T follicular helper cell (primary cell): ENCODE data around the gene ELP4.
"Not testable (repeated sequence)": the region's sequence is repeated elsewhere in the genome, so short reads cannot be mapped to it uniquely, and the experiment has no call there.

Source experiments
- DNase-seq: peaks from one replicate; pipeline ENCODE4 v3.0.0-alpha.2; 2020; ENCODE audit warnings: low read depth

The ELP4 gene

DNA sequence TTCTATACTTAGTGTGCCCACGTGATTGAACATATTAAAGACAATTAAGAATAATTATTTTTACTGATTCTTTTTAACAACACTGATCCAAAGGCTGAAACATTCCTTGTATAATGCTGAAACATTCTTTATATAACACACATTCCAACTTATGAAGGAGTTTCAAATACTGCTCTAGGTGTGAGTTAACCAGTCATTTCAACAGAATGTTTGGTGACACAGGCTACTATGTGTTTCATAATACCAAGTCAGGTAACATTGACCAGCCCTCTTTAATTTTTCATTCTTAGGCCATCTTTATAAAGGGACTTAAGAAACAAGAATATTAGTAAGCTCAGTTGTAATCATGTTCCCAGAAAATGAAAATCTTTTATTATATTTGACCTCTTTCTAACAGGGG, 136.6 kb downstream of the ELP4 start:
- no peak for DNase-seq

GRCh38 chr11:31649129-31649966, 139.8 kb downstream of the ELP4 start:
- DNase-seq: no peak

- DNase-seq: no peak
Measured at GRCh38 chr11:31651208-31651607, 141.6 kb downstream of the ELP4 start.

DNA sequence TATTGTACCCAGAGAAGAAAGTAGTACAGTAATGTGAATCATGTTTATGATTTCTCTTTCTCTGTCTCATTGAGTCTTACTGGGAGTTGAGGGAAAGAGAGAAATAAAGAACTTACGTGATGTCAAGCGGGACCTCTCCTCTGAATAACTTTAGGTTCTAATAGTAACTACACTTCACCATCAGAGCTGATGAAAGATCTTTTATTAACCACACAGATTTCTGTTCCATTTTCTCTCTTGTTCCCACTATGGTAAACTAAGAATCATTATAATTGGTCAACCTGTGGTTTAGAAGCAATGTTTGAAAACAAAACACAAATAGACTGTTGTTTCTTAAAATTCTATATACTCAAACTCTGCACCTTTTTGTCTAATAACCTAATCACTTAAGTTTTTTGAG, 142.3 kb downstream of the ELP4 start:
- DNase-seq: no peak

DNA sequence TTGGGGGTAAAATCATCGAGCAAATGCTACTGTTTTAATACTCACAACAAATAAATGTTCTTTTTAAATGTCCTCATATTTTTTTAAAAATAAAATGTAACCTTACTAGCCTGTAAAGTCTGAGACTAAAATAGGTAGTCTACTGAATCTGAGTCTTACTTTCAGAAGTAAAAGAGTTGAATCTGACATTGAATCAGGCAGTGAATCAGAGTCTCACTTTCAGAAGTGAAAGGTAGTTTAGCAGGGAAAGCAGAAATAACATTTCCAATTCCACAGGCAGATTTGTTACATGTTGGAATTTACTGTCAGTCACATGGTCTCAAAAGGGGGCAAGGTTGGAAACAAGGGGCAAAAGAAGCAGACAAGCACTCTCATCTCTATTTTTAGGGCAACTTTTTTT, 143.0 kb downstream of the ELP4 start:
- DNase-seq: no peak

- DNase-seq: no peak
Measured at GRCh38 chr11:31655483-31655882, 145.9 kb downstream of the ELP4 start.

GRCh38 chr11:31656051-31656450, 146.5 kb downstream of the ELP4 start:
- DNase-seq: no peak

DNA sequence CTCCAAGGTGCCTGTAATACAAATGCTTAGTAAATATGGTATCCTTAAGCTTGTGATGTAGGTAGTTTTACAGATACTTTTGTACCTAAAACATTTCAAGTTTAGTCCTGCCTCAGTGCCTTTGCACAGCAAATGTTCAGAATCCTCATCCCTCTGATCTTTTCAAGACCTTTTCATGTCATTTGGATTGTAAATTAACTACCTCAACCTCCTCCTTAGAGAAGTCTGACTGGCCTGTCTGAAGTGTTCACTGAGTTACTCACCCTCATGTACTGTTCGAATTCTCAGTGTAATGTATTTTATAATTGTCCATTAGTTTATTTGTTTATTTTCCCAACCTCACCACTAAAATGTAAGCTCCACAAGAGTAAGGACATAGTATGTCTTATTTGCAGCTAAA, 147.5 kb downstream of the ELP4 start:
- no peak for DNase-seq

DNA sequence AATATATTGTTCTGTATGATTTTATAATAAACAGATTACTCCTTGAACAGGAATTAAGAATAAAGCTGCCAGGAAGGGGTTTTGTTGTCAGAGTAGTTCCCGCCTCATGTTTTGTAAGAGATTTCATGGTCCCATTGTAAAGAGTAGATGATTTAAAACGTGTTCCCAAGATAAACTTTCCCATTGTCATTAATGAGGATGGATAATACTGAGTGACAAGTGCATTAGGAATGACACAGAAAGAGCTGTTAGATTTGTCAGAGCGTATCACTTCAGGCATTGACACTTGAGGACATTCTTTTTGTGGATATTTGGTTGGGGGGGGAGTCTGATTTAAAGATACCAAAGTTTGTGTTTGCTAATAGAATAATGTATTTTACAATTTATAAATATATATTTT, 154.6 kb downstream of the ELP4 start:
- DNase-seq: no peak

GRCh38 chr11:31664954-31665353, 155.4 kb downstream of the ELP4 start:
- no peak for DNase-seq

- no peak for DNase-seq
Measured at GRCh38 chr11:31671681-31672080, 162.1 kb downstream of the ELP4 start.

GRCh38 chr11:31673108-31673507, 163.5 kb downstream of the ELP4 start:
- DNase-seq: not testable (repeated sequence)

GRCh38 chr11:31676280-31676982, 166.9 kb downstream of the ELP4 start:
- DNase-seq: no peak

DNA sequence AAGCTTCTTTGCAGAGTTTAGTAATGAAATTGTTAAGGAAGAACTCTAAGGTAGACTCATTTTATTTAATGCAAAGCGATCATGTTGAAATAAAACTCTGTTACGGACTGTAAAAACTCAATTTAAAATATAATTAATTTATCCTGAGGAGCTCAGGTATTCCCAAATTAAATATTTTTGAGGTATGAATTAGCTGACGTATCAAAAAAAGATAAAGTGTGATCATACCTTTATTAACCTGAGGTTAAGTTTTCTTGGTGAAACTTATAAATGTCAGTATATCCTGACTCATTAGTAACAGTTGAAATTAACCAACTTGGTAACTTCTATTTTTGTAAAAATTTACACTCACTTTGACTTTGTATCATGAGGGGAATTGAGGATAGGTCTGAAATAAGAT, 171.2 kb downstream of the ELP4 start:
- DNase-seq: no peak

DNA sequence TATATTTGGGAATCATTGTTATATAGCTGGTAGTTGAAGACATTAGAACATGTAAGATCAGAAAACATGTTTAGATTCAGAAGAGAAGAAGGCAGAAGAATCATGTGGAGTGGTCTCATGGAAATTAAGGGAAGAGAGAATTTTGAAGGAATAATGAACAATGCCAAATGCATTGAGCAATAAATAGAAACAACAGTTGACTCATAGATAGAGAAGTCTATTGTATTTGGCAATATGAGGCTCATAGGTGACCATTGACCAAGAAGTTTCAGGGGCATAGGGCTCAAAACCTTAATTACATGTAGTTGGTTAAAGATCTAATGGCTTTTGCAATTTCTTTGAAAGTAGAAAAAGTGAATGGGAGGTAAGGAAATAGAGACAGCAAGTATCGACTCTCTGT, 177.7 kb downstream of the ELP4 start:
- DNase-seq: no peak

DNA sequence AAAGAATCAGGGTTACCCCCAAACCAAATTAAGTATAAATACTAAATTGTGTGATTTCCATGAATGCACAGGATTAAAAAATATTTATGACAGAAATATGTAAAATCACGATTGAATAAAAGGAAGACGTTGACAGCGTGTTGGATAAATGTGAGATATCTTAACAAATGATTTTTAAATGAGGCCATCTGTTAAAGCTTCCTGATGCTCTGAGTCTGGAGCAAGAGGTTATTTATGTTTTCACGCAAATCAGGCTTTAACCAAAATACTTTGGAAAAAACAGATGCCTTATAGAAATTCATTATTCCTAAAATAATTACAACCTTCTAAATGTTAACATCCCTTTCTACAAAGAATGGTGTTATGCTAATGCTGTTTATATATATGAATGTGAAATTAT, 178.3 kb downstream of the ELP4 start:
- no peak for DNase-seq

DNA sequence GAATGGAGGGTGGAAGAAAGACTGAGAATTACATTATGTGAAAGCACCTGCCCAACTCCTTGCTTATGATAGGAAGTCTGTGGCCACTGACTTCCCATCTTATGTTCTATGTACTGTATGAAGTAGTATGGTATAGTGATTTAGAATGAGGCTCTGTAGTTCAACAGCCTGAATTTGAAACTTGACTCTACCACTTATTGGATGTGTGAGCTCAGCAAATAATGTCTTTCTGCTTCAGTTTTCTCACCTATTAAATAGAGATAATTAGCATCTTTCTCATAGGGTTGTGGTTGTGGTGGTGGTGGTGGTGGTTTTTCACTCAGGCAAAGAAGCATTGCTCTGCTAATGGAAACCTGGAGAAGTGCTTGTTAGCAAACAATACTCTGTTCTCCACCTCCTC, 180.0 kb downstream of the ELP4 start:
- no peak for DNase-seq

DNA sequence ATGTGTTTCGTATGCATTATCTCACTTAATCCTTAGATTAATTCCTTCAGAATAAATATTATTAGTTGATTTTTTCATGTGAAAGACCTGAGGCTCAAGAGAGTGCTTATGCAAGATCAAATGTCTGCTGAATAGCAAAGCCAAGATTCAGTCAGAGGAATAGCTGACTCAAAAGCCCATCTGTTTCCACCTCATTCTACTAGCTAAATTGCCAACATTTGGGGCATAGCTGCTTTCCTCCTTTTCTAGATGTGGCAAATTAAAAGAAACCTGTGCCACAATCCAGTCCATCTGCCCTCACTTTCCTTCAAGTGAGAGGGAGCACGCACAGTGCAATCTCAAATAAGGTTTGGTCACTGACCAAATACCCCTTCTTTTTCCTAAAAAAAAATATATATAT, 180.5 kb downstream of the ELP4 start:
- no peak for DNase-seq

- no peak for DNase-seq
Measured at GRCh38 chr11:31690516-31690915, 180.9 kb downstream of the ELP4 start.

- DNase-seq: no peak
Measured at GRCh38 chr11:31692466-31692865, 182.9 kb downstream of the ELP4 start.

DNA sequence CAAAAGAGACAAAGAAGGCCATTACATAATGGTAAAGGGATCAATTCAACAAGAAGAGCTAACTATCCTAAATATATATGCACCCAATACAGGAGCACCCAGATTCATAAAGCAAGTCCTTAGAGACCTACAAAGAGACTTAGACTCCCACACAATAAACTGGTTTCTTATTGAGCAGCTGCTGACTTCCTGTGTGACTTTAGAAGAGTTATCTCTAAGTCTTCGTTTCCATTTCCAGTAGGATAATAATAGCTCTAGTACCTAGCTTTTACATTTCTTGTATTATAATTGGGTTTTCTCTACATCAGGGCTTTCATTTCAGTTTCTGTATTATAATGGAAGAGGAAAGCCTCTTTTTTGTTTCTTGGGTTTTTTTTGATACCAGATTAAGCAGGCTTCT, 187.5 kb downstream of the ELP4 start:
- DNase-seq: not testable (repeated sequence)

DNA sequence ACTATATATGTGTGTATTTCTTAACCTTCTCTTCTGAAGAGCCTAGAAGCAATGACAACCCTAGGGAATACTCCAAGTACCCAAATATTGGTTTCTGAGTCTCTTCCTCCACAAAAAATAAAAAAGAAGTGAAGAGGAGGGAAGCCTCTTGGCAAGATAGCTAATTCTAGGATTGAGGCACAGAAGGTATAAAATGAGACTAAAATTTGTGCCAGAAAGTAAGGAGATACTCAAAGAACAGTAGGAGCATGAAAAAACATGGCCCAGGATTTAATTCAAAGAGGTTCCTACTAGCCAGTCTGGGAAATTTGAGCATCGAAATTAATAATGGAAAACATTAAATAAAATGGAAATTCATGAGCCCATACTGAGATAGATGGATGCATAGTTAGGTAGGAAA, 189.5 kb downstream of the ELP4 start:
- DNase-seq: no peak

DNA sequence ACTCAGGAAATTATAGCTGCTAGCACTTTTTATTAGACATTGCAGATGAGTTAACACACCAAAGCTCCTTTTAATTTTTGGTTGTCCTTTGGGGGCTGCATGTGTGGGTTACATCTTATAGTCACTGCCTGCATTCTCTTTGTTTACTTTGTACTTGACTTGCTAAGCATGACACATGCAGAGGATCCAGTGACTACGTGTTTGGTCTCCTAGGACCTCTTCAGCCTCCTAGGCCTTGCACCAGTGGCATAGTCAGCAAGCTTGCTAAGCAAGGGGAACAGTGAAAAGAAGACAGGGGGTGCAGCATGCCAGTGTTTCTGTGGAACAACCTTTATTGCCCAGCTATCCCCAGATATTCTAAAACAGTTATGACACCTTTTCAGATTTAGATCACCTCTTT, 193.4 kb downstream of the ELP4 start:
- no peak for DNase-seq

- DNase-seq: no peak
Measured at GRCh38 chr11:31706357-31706756, 196.8 kb downstream of the ELP4 start.
